SJSA1 (cell line): Measurements from ENCODE around the gene ZBTB16. TPM values are rescaled to one million over a fixed set of nuclear protein-coding genes. Genes with fewer than 3 reads are reported as not detected.

ENCODE experiments used
- DNase-seq, 2 experiments: peaks; one replicate each; pipeline ENCODE4 v3.0.0-alpha.2; 2015 to 2020; ENCODE audit warnings: low spot score in 2 of 2, low read depth in 1 of 2
- H3K27ac ChIP-seq: fragments of 250-450 bp; sonication (Bioruptor Pico); 2 replicates; pipeline ENCODE4 v1.5.1; 2020; ENCODE audit warnings: mild to moderate bottlenecking, moderate library complexity
- H3K27me3 ChIP-seq: fragments of 250-450 bp; sonication (Bioruptor Pico); replicated peaks from 2 replicates; pipeline ENCODE4 v1.5.1; 2020; ENCODE audit warnings: mild to moderate bottlenecking, moderate library complexity
- H3K36me3 ChIP-seq: fragments of 250-450 bp; sonication (Bioruptor Pico); 2 replicates; pipeline ENCODE4 v1.5.1; 2020; ENCODE audit warnings: mild to moderate bottlenecking
- H3K4me1 ChIP-seq: fragments of 250-450 bp; sonication (Bioruptor Pico); replicated peaks from 2 replicates; pipeline ENCODE4 v1.6.1; 2021; ENCODE audit warnings: mild to moderate bottlenecking
- H3K4me3 ChIP-seq: fragments of 250-450 bp; sonication (Bioruptor Pico); 2 replicates; pipeline ENCODE4 v1.5.1; 2020; ENCODE audit warnings: mild to moderate bottlenecking
- H3K9me3 ChIP-seq: fragments of 250-450 bp; sonication (Bioruptor Pico); replicated peaks from 2 replicates; pipeline ENCODE4 v1.5.1; 2020; ENCODE audit warnings: mild to moderate bottlenecking
- total RNA-seq: library from RNA; depleted of rRNA; stranded (reverse); fragments of >200 nt; shearing (Covaris generic); gene quantifications from 2 replicates; pipeline ENCODE4 v1.2.3, GENCODE V29; 2014; rRNA removed

ZBTB16 gene, protein sequence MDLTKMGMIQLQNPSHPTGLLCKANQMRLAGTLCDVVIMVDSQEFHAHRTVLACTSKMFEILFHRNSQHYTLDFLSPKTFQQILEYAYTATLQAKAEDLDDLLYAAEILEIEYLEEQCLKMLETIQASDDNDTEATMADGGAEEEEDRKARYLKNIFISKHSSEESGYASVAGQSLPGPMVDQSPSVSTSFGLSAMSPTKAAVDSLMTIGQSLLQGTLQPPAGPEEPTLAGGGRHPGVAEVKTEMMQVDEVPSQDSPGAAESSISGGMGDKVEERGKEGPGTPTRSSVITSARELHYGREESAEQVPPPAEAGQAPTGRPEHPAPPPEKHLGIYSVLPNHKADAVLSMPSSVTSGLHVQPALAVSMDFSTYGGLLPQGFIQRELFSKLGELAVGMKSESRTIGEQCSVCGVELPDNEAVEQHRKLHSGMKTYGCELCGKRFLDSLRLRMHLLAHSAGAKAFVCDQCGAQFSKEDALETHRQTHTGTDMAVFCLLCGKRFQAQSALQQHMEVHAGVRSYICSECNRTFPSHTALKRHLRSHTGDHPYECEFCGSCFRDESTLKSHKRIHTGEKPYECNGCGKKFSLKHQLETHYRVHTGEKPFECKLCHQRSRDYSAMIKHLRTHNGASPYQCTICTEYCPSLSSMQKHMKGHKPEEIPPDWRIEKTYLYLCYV
- not detected in 2 replicates for total RNA-seq

DNA sequence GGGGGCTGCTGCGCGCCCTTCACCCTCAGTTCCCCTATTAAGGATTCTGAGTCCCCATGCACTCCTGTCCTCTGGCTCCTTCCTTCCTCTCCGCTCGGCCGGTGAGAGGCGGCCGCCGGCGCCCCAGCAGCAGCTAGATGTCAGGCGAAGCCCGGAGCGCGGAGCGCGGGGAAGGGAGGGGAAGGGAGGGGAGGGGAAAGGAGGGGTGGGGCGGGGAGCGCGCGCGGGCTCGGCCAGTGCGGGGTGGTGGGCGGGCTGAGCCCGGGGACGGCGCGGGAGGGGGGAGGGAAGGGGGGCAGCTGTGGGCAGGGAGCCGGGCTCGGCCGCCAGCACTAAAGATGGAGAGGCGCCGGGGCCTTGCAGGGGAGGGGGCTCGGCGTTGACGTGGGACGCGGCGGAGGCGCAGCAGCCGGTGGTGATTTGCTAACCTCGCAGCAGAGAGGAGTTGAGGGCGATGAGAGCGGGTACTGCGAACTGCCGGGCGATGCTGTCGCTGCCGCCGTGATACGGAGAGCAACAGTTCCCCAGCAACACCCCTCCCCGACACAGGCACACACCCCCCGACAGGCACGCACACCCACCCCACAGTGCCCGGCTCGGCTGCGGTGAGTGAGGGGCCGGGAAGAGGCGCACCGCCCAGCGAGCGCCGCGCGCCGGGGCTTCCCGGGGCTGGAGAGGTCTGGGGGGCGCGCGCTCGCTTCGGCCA is at the start of gene ZBTB16:
Gene ZBTB16 (plus strand): TSS at position 434 of the 706 bp plus-strand sequence. CDS start 3,590 bp downstream, outside the sequence.
- Histone ChIP-seq H3K27me3 (peaks cover 23% of the 10 kb centered on the region), H3K27ac (no peak within 1 kb of the TSS), H3K36me3 (no peaks in the 10 kb centered on the region), H3K4me3 (peak within 1 kb of the TSS; percentile 28), H3K9me3 (no peaks in the 10 kb centered on the region), H3K4me1 (peaks cover 9% of the 10 kb centered on the region; the same call in 1 of the 2 replicates)
- no peak for DNase-seq

DNA sequence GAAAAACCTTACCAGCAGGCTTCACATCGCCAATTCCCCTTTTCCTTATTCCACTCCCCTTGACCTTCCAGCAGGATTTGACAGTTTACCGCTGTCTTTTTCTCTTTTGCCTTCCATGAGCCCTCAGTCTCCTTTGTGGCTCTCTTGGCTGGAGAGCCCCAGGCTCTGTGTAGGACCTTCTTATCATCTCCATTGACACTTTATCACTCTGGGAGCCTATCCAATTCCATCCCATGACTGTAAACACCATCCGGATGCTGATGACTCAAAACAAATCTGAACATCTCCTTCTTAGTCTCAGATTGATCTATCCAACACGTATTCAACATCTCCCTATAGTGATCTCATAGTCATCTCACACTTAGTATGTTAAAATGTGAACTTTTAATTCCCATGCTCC is 48.6 kb upstream of the ZBTB16 start:
- no peaks in the 10 kb centered on the region for H3K36me3 ChIP-seq
- H3K27me3 ChIP-seq: no peaks in the 10 kb centered on the region
- no peaks in the 10 kb centered on the region for H3K9me3 ChIP-seq
- H3K27ac ChIP-seq: no peak overlapping the region
- no peak overlapping the region for H3K4me3 ChIP-seq
- no peaks in the 10 kb centered on the region for H3K4me1 ChIP-seq
- no peak for DNase-seq

DNA sequence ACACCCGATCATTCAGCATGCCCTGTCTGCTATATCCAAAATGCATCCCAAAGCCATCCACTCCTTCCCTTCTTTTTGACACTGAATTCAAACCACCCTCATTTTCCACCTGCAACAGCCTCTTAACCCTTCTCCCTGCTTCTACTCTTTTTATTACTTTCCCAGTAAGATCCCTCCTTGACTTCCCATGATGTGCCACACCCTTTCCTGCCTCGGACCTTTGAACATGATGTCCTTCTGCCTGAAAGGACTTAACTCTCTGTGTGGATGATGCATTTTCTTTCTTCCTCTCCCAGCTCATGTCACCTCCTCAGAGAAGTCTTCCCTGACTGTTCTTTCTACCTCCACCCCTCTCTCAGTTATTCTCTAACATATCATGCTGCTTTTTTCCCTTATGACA is 48.1 kb upstream of the ZBTB16 start:
- no peaks in the 10 kb centered on the region for H3K9me3 ChIP-seq
- no peak overlapping the region for H3K4me3 ChIP-seq
- H3K36me3 ChIP-seq: no peaks in the 10 kb centered on the region
- no peak for DNase-seq
- no peak overlapping the region for H3K27ac ChIP-seq
- H3K27me3 ChIP-seq: no peaks in the 10 kb centered on the region
- H3K4me1 ChIP-seq: no peaks in the 10 kb centered on the region

DNA sequence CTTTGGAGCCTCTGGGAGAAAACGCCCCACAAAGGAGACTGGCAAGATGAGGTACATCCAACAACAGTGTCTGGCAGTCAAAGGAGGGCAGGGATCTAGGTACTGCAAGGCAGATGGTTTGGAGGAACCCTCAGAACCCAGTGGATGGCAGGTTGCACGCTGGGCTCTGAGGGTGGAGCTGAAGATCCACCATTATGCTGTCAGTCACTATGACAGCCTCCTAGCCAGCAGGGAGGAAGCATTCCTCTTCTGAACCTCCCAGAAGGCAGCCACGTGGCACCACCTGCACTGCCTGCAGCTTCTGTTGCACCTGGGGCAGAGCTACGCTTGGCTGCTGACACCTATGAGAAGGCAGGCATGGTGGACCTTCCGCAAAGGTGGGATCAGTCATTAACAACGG is 44.4 kb upstream of the ZBTB16 start:
- DNase-seq: no peak
- Histone ChIP-seq H3K27ac (no peak overlapping the region), H3K4me1 (no peaks in the 10 kb centered on the region), H3K27me3 (no peaks in the 10 kb centered on the region), H3K36me3 (no peaks in the 10 kb centered on the region), H3K4me3 (no peak overlapping the region), H3K9me3 (no peaks in the 10 kb centered on the region)

DNA sequence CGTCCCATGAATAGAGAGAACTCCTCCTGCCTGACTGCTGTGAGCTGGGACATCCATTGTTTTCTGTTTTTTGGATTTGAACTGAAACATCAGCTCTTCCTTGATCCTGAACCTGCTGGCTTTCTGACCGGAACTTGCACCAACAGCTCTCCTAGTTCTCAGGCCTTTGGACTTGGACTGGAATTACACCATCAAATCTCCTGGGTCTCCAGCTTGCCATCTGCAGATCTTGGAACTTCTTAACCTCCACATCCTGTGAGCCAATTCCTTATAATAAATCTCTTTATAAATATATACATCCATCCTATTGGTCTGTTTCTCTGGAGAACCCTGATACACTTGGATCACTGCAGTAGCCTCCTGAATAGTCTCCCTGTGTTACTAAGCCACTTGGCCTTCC is 42.5 kb upstream of the ZBTB16 start:
- Histone ChIP-seq H3K36me3 (no peaks in the 10 kb centered on the region), H3K4me3 (no peak overlapping the region), H3K9me3 (no peaks in the 10 kb centered on the region), H3K27ac (no peak overlapping the region), H3K27me3 (no peaks in the 10 kb centered on the region), H3K4me1 (no peaks in the 10 kb centered on the region)
- DNase-seq: no peak

GRCh38 chr11:114017723-114018122 is 41.8 kb upstream of the ZBTB16 start:
- Histone ChIP-seq H3K27ac (no peak overlapping the region), H3K4me3 (no peak overlapping the region), H3K27me3 (no peaks in the 10 kb centered on the region), H3K9me3 (no peaks in the 10 kb centered on the region), H3K4me1 (no peaks in the 10 kb centered on the region), H3K36me3 (no peaks in the 10 kb centered on the region)
- no peak for DNase-seq

GRCh38 chr11:114019046-114019445 is 40.5 kb upstream of the ZBTB16 start:
- no peak for DNase-seq

DNA sequence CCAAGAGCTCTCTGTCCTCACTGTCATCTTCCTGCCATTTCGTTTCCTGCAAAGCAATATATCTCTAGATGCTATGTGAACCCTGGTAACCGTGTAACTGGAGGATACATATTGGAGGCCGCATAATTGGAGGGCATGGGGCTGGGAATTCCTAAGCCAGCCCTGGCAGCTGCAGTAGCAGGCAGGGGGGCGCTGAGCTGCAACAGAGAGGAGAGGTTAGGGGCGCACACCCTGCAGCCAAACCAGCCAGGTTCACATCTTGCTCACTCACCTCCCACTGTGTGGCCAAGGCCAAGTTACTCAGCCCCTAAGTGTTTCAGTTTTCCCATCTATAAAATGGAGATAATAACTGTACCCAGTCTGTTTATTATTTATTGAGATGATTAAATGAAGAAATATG is 39.9 kb upstream of the ZBTB16 start:
- no peak overlapping the region for H3K27ac ChIP-seq
- H3K27me3 ChIP-seq: no peaks in the 10 kb centered on the region
- H3K36me3 ChIP-seq: no peaks in the 10 kb centered on the region
- DNase-seq: no peak
- H3K9me3 ChIP-seq: no peaks in the 10 kb centered on the region
- no peak overlapping the region for H3K4me3 ChIP-seq
- H3K4me1 ChIP-seq: no peaks in the 10 kb centered on the region

More at GRCh38 chr11:114019046-114019445, 40.5 kb upstream of the ZBTB16 start:
- Histone ChIP-seq H3K36me3 (no peaks in the 10 kb centered on the region), H3K9me3 (no peaks in the 10 kb centered on the region), H3K4me3 (no peak overlapping the region), H3K27ac (no peak overlapping the region), H3K27me3 (no peaks in the 10 kb centered on the region), H3K4me1 (no peaks in the 10 kb centered on the region)

DNA sequence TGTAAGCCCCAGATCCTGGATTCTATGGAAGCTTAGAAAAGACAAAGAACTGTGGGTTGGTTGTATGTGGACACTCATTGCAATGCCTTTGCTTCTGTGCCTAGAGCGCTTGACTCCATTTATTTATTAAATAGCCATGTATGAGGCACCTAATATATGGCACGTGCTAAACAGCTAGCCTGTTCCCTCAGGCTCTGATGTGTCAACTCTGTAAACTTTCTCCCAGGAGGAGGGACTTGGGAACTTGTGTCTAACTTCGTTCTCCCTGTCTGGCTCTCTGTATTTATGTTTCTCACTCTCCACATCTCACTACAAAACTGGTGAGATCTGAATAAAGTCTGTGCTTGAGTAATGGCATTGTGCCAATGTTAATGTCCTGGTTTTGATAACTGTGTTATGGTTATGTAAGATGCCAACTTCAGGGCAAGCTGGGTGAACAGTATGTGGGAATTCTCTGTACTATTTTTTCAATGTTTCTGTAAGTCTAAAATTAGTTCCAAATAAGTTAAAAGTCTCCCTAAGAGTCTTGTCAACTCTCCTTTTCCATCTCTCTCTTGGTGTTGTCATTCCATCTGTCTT is 34.1 kb upstream of the ZBTB16 start:
- H3K36me3 ChIP-seq: no peaks in the 10 kb centered on the region
- no peaks in the 10 kb centered on the region for H3K4me1 ChIP-seq
- H3K9me3 ChIP-seq: no peaks in the 10 kb centered on the region
- H3K27ac ChIP-seq: no peak overlapping the region
- DNase-seq: no peak
- no peak overlapping the region for H3K4me3 ChIP-seq
- H3K27me3 ChIP-seq: no peaks in the 10 kb centered on the region

GRCh38 chr11:114026355-114026754 is 33.2 kb upstream of the ZBTB16 start:
- no peak for DNase-seq
- H3K36me3 ChIP-seq: no peaks in the 10 kb centered on the region
- H3K9me3 ChIP-seq: no peaks in the 10 kb centered on the region
- H3K27me3 ChIP-seq: no peaks in the 10 kb centered on the region
- no peaks in the 10 kb centered on the region for H3K4me1 ChIP-seq
- no peak overlapping the region for H3K4me3 ChIP-seq
- H3K27ac ChIP-seq: no peak overlapping the region

- H3K27ac ChIP-seq: no peak overlapping the region
- H3K4me1 ChIP-seq: no peaks in the 10 kb centered on the region
- no peak overlapping the region for H3K4me3 ChIP-seq
- DNase-seq: no peak
- H3K27me3 ChIP-seq: no peaks in the 10 kb centered on the region
- no peaks in the 10 kb centered on the region for H3K9me3 ChIP-seq
- no peaks in the 10 kb centered on the region for H3K36me3 ChIP-seq
These were observed 32.1 kb upstream of the ZBTB16 start for GRCh38 chr11:114027391-114027790.

DNA sequence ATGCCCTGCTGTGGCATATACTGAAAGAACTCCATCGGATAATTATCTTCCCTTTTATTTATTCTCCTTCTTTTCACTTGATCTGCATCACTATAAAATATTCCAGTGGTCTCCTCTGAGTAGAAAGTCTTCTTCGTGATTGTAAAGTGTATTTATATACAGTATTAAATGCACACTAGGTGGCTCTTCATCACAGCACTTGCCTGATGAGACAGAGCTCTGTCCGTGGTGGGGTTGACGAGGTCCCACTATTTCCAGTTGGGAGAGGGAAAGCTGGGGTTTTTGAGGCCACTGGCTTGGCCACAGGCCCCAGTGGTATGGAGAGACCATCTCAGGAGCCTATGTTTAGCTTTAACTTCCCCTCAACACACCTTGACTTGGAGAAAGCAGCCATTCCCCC is 31.6 kb upstream of the ZBTB16 start:
- no peak for DNase-seq
- Histone ChIP-seq H3K4me3 (no peak overlapping the region), H3K27ac (no peak overlapping the region), H3K27me3 (no peaks in the 10 kb centered on the region), H3K36me3 (no peaks in the 10 kb centered on the region), H3K4me1 (no peaks in the 10 kb centered on the region), H3K9me3 (no peaks in the 10 kb centered on the region)

- no peaks in the 10 kb centered on the region for H3K36me3 ChIP-seq
- no peaks in the 10 kb centered on the region; the same call in 1 of the 2 replicates for H3K4me1 ChIP-seq
- H3K4me3 ChIP-seq: no peak overlapping the region
- no peaks in the 10 kb centered on the region for H3K9me3 ChIP-seq
- no peak for DNase-seq
- no peak overlapping the region for H3K27ac ChIP-seq
- H3K27me3 ChIP-seq: 0 out of 2 replicates have a peak, but pooled peaks cover 1% of the 10 kb centered on the region
These were observed 28.1 kb upstream of the ZBTB16 start for GRCh38 chr11:114031246-114031966.
